NT2/D1 (cell line): ENCODE measurements around the gene NPSR1.

Experiments used
- SUZ12 ChIP-seq: IDR thresholded peaks from 2 replicates; pipeline ENCODE4 v1.6.1; 2011; ENCODE audit not compliant: insufficient read length, insufficient read depth; ENCODE audit errors: extremely low read depth
- ZNF274 ChIP-seq: IDR thresholded peaks from 2 replicates; pipeline ENCODE4 v1.6.1; 2011; ENCODE audit warnings: mild to moderate bottlenecking, low read depth, low read length

- TF ChIP-seq ZNF274 (no peak), SUZ12 (no peak)
Observed at GRCh38 chr7:34748728-34749089, 90.7 kb downstream of the NPSR1 start.
